Hematopoietic multipotent progenitor cell treated with erythropoietin and hydrocortisone succinate and interleukin-3 and kit ligand, for 6 days (in vitro differentiated cells): ENCODE measurements around the gene THSD4.
"Not testable (repeated sequence)": the region's sequence is repeated elsewhere in the genome, so short reads cannot be mapped to it uniquely, and the experiment has no call there.

Experiments
- DNase-seq: peaks from one replicate; pipeline ENCODE4 v3.0.0-alpha.2; 2015

The THSD4 gene

DNA sequence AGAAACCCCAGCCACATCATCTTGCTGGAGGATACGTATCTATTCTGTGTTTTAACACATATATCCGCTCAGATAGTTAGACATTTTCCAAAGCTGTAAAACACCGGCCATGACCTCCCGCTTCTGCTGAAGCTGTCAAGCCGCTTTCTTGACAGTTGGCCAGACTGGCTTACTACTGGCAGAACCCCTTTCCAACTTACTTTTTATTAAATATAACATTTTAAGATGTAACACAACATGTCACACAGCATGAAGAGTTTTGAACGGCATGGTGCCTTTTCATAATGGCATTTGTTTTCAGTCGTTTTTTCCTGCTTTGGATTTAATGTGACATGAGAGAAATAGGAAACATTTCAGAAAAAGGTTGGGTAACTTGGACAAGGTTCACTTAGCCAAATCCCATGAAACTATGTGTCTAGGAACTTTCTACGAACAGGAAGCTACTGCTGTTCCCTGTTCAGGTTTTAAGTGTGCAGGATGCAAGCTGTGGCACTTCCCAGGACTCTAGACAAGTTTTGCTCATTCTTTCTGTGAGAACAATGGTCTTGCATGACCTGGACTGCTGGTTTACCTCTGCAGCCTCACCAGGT lies 281.4 kb downstream of the THSD4 start:
- DNase-seq: no peak

- no peak for DNase-seq
Measured at GRCh38 chr15:71397377-71397776, 282.1 kb downstream of the THSD4 start.

- no peak for DNase-seq
Measured at GRCh38 chr15:71400294-71400693, 285.0 kb downstream of the THSD4 start.

DNA sequence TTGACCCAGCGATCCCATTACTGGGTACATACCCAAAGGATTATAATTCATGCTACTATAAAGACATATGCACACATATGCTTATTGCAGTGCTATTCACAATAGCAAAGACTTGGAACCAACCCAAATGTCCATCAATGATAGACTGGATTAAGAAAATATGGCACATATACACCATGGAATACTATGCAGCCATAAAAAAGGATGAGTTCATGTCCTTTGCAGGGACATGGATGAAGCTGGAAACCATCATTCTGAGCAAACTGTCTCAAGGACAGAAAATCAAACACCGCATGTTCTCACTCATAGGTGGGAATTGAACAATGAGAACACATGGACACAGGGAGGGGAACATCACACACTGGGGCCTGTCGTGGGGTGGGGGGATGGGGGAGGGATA lies 286.5 kb downstream of the THSD4 start:
- not testable (repeated sequence) for DNase-seq

- DNase-seq: no peak
Measured at GRCh38 chr15:71409541-71409940, 294.3 kb downstream of the THSD4 start.

DNA sequence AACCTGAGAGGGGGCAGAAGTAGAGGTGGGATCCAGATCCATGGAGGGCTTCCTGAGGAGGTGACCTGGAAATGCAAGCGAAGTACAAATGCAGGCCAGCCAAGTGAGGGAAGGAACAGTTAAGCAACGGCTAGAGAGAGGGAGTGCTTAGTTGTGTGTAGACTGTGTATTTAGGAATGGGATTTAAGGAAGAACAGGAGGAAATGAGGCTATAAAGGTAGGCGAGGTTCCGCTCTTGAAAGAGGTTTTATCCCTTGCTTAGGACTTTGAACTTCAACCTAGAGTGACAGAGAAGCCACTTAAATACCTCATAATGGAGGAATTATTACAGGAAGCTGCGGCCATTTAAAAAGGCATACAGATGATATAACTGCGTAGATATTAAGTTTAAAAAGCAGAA lies 295.1 kb downstream of the THSD4 start:
- DNase-seq: no peak

GRCh38 chr15:71411538-71412482 lies 296.5 kb downstream of the THSD4 start:
- no peak for DNase-seq

GRCh38 chr15:71413419-71413818 lies 298.1 kb downstream of the THSD4 start:
- no peak for DNase-seq

DNA sequence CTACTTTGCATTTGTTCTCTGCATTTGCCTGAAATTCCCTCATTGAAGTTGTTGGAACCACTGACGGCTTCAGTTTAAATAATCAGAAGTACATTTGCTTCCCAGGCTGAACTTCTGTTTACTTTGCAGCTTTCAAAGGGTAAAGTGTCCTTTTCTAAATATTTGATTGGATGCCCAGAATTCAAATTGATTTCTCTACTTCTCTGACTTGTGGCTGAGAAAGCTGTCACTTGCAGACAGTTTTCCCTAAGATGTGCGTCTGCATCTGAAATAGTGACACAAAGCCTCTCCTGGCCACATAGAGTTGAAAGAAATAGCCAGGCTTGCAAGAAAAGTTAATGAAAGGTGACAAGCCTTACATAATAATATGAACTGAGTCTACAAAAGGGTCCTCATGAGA lies 299.6 kb downstream of the THSD4 start:
- no peak for DNase-seq

GRCh38 chr15:71422530-71423259 lies 307.4 kb downstream of the THSD4 start:
- no peak for DNase-seq

GRCh38 chr15:71424765-71425164 lies 309.5 kb downstream of the THSD4 start:
- DNase-seq: no peak

DNA sequence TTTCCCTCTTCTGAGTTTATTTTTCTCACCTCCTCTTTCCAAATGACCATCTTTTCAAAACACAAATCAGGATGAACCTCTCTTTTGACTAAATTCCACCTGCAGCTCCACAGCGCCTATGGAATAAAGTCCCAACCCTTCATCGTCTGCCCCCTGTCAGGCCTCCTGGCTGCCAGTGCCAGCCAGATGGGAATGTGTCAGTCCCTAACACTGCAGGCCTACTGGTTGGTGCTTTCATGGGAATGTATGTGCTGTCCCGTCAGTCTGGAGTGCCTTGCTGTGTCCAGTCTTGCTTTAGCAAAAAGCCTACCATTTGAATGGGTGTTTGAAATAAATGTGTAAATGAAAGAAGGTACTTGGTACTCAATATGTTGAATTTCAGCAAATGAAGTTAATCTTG lies 310.1 kb downstream of the THSD4 start:
- no peak for DNase-seq

DNA sequence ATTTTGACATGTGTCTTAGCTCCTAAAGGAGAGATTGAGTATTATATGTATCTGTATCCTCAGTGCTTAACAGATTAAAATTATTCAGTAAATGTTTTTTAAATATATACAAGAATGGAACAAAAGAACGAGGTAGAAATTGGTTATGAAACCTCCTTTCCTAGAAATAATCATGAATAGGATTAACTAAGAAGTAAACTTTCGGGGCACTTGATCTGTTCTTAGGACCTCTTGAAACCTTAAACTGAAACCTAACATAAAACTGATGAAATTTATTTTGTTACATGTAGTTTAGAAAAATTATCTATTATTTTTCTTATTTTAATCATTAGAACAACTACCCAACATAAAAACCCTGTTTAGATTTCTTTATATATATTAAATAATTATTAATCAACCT lies 311.5 kb downstream of the THSD4 start:
- DNase-seq: no peak

DNA sequence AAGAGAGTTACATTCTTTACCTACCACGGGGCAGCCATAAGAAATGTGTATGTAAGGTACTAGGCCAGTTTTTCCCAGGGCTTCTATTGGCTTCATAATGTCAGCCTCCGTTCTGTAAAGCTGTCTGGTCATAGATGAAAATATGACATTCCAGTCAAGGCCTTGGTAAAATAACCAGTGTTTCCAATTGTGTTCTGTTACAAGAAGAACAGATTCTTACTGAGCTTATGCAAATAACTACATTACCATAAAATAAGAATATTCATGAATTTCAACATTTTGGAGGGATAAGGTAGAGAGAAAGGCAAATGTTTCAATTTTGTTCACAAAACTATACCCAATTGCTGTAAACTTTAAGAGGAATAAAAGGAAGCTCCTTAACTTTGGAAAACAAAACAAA lies 315.5 kb downstream of the THSD4 start:
- DNase-seq: no peak

- DNase-seq: no peak
Measured at GRCh38 chr15:71431343-71432336, 316.4 kb downstream of the THSD4 start.

DNA sequence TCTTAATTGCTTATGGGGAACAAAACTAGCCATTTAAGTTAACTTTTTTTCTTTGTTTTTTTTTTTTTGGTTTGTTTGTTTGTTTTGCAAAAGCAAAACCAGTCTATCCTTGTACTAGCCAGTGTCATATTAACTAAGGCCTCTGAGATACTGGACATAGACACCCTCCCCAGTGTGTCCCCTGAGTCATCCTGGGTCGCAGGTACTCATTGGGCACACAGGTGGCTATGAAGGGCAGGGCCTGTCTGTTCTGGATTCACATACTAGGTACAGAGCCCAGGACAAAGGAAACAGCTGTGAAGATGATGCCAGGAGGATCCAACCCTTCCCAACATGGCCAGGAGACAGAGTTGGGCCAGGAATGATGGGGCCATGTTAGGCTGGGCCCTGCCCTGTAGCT lies 318.1 kb downstream of the THSD4 start:
- DNase-seq: no peak

- no peak for DNase-seq
Measured at GRCh38 chr15:71434774-71435173, 319.5 kb downstream of the THSD4 start.

GRCh38 chr15:71435552-71435951 lies 320.3 kb downstream of the THSD4 start:
- no peak for DNase-seq

DNA sequence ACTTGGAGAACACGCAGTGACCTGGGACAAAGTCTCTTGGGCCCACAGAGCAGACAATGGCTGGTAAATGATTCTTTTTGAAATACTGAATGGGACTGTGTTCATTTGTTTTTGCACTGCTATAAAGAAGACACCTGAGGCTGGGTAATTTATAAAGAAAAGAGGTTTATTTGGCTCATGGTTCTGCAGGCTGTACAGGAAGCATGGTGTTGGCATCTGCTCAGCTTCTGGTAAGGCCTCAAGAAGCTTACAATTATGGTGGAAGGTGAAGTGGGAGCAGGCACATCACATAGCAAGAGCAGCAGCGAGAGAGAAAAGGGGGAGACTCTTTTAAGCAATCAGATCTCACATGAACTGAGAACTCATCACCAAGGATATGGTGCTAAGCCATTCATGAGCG lies 321.6 kb downstream of the THSD4 start:
- DNase-seq: no peak

GRCh38 chr15:71437404-71437803 lies 322.1 kb downstream of the THSD4 start:
- DNase-seq: no peak

DNA sequence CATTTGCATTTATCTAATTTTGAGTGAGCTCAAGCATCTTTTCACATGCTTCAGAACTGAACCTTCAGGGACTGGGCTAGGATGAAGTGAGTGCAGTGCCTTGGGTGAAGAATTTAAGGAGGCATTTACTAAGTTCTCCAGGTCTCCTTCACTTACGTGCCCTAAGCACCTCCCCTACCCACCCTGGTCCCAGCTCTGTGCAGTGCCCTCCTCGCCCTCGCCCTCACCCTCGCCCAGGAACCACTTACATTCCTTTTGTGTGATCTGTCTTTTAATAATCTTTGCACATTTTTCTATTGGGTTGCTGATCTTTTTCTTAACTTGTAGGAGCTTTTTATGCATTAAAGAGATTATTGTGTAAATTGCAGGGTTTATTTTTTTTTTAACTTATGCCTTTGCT lies 322.6 kb downstream of the THSD4 start:
- DNase-seq: no peak

DNA sequence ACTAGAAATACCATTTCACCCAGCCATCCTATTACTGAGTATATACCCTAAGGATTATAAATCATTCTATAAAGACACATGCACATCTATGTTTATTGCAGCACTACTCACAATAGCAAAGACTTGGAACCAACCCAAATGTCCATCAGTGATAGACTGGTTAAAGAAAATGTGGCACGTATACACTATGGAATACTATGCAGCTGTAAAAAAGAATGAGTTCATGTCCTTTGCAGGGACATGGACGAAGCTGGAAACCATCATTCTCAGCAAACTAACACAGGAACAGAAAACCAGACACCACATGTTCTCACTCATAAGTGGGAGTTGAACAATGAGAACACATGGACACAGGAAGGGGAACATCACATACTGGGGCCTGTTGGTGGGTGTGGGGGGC lies 324.2 kb downstream of the THSD4 start:
- not testable (repeated sequence) for DNase-seq
